IMR-90 (cell line): ENCODE measurements around the gene NLRC5. TPM values are rescaled to one million over a fixed set of nuclear protein-coding genes. Genes with fewer than 3 reads are reported as not detected.

Experiments used
- ATAC-seq: fragments of 200-7000 bp; cut with Tn5 transposase; 2 replicates; pipeline ENCODE4 v1.9.1; 2020; ENCODE audit warnings: low read depth, mild to moderate bottlenecking, moderate library complexity
- BruUV-seq: library from RNA; stranded (reverse); fragments of 400-500 nt; replicated peaks from 2 replicates; lab custom pipeline; 2021; lab: Mats Ljungman, UMichigan
- CTCF ChIA-PET: fragments of 300-600 bp; formaldehyde crosslinking; extraction: SDS; loops from one replicate; lab custom pipeline; 2021; ENCODE audit warnings: antibody characterized with exemption; lab: Yijun Ruan, JAX
- POLR2A ChIA-PET: fragments of 300-600 bp; sonication (Branson Sonifier 250); formaldehyde crosslinking; loops from one replicate; lab custom pipeline; 2022; ENCODE audit warnings: antibody characterized with exemption; ENCODE audit not compliant: unreplicated experiment; lab: Charles Lee
- DNase-seq: peaks from one replicate; pipeline ENCODE4 v3.0.0; 2013
- H2AFZ ChIP-seq: replicated peaks from 2 replicates; pipeline ENCODE3; 2013; ENCODE audit warnings: low read length, mild to moderate bottlenecking; ENCODE audit not compliant: poor library complexity
- H2AK5ac ChIP-seq: 2 replicates; pipeline ENCODE4 v1.6.1; 2013; ENCODE audit warnings: low read depth, low read length, inconsistent platforms
- H2AK9ac ChIP-seq: replicated peaks from 2 replicates; pipeline ENCODE3; 2013; ENCODE audit warnings: mild to moderate bottlenecking, low read depth, low read length, moderate library complexity; ENCODE audit not compliant: poor library complexity
- H2BK120ac ChIP-seq: 2 replicates; pipeline ENCODE4 v1.6.1; 2013; ENCODE audit warnings: low read depth, low read length, inconsistent platforms
- H2BK15ac ChIP-seq: 3 replicates; pipeline ENCODE4 v1.6.1; 2013; ENCODE audit warnings: low read depth, low read length, inconsistent platforms
- H2BK20ac ChIP-seq: 2 replicates; pipeline ENCODE4 v1.6.1; 2013; ENCODE audit warnings: low read depth, mild to moderate bottlenecking, inconsistent platforms, low read length, moderate library complexity
- H2BK5ac ChIP-seq: 2 replicates; pipeline ENCODE4 v1.6.1; 2013; ENCODE audit warnings: mild to moderate bottlenecking, low read depth, low read length, inconsistent platforms; ENCODE audit not compliant: poor library complexity, severe bottlenecking
- H3K14ac ChIP-seq: replicated peaks from 2 replicates; pipeline ENCODE4 v1.6.1; 2013; ENCODE audit warnings: low read depth, low read length, inconsistent platforms
- H3K18ac ChIP-seq: 2 replicates; pipeline ENCODE4 v1.6.1; 2013; ENCODE audit warnings: low read depth, low read length, control low read depth
- H3K23ac ChIP-seq: 2 replicates; pipeline ENCODE4 v1.6.1; 2013; ENCODE audit warnings: low read depth, low read length, inconsistent platforms
- H3K27ac ChIP-seq: 2 replicates; pipeline ENCODE4 v1.5.1; 2013; ENCODE audit warnings: mild to moderate bottlenecking, control low read depth, low read length; ENCODE audit not compliant: insufficient read depth
- H3K27me3 ChIP-seq: 2 replicates; pipeline ENCODE4 v1.6.1; 2013; ENCODE audit warnings: low read length; ENCODE audit not compliant: control insufficient read depth, insufficient read depth
- H3K36me3 ChIP-seq: 2 replicates; pipeline ENCODE4 v1.6.1; 2013; ENCODE audit warnings: low read length, mixed read lengths; ENCODE audit not compliant: control insufficient read depth, insufficient read depth
- H3K4ac ChIP-seq: 2 replicates; pipeline ENCODE4 v1.6.1; 2013; ENCODE audit warnings: low read depth, low read length, inconsistent platforms
- H3K4me1 ChIP-seq: 2 replicates; pipeline ENCODE4 v1.6.1; 2013; ENCODE audit warnings: low read length, mixed read lengths; ENCODE audit not compliant: control insufficient read depth, insufficient read depth
- H3K4me2 ChIP-seq: 2 replicates; pipeline ENCODE4 v1.6.1; 2013; ENCODE audit warnings: low read depth, mild to moderate bottlenecking, control low read depth, low read length, moderate library complexity
- H3K4me3 ChIP-seq: 2 replicates; pipeline ENCODE4 v1.5.1; 2013; ENCODE audit warnings: low read depth, mild to moderate bottlenecking, control low read depth, low read length, moderate library complexity; ENCODE audit not compliant: insufficient read depth
- H3K56ac ChIP-seq: 2 replicates; pipeline ENCODE4 v1.6.1; 2013; ENCODE audit warnings: low read length, inconsistent platforms; ENCODE audit not compliant: insufficient read depth; ENCODE audit errors: extremely low read depth
- H3K79me1 ChIP-seq, 2 experiments: 2 replicates each; pipeline ENCODE4 v1.6.1; 2013; ENCODE audit warnings: low read length in 2 of 2, inconsistent platforms in 1 of 2, low read depth in 1 of 2
- H3K9ac ChIP-seq: 2 replicates; pipeline ENCODE4 v1.6.1; 2013; ENCODE audit warnings: low read depth, low read length, control low read depth
- H3K9me1 ChIP-seq: 2 replicates; pipeline ENCODE4 v1.6.1; 2013; ENCODE audit warnings: low read length, inconsistent platforms; ENCODE audit not compliant: insufficient read depth
- H3K9me3 ChIP-seq: 2 replicates; pipeline ENCODE4 v1.6.1; 2013; ENCODE audit warnings: low read length; ENCODE audit not compliant: control insufficient read depth, insufficient read depth
- H4K20me1 ChIP-seq: 2 replicates; pipeline ENCODE4 v1.6.1; 2013; ENCODE audit warnings: low read length, inconsistent platforms; ENCODE audit not compliant: insufficient read depth
- H4K5ac ChIP-seq: 2 replicates; pipeline ENCODE4 v1.6.1; 2013; ENCODE audit warnings: mild to moderate bottlenecking, low read depth, low read length, control low read depth
- H4K8ac ChIP-seq, 2 experiments: 2 replicates each; pipeline ENCODE4 v1.6.1; 2013; ENCODE audit warnings: low read depth in 2 of 2, low read length in 2 of 2, control low read depth in 1 of 2, inconsistent platforms in 1 of 2
- H4K91ac ChIP-seq: 2 replicates; pipeline ENCODE4 v1.6.1; 2013; ENCODE audit warnings: low read depth, low read length, inconsistent platforms; ENCODE audit not compliant: insufficient read depth
- FOS ChIP-seq: fragments of 150-350 bp; IDR thresholded peaks from 2 replicates; pipeline ENCODE4 v1.6.1; 2016; ENCODE audit warnings: low read depth, low read length
- MAZ ChIP-seq: IDR thresholded peaks from 2 replicates; pipeline ENCODE4 v1.6.1; 2012; ENCODE audit warnings: low read depth, mild to moderate bottlenecking, low read length, improper control_type of control experiment, moderate library complexity, borderline replicate concordance
- MXI1 ChIP-seq: IDR thresholded peaks from 2 replicates; pipeline ENCODE4 v1.6.1; 2012; ENCODE audit warnings: low read depth, mild to moderate bottlenecking, low read length, moderate library complexity, borderline replicate concordance
- RCOR1 ChIP-seq: IDR thresholded peaks from 2 replicates; pipeline ENCODE4 v1.6.1; 2012; ENCODE audit warnings: mild to moderate bottlenecking, low read length, improper control_type of control experiment; ENCODE audit not compliant: insufficient replicate concordance
- WGBS, 2 experiments: methylation state at CpG; one replicate each; pipeline versions ENCODE4 v1.1.5 to v1.1.7; 2013; ENCODE audit warnings: missing lambda C conversion rate in 2 of 2; ENCODE audit not compliant: insufficient read length in 1 of 2; ENCODE audit errors: extremely low coverage in 2 of 2; 5-methylcytosine and 5-hydroxymethylcytosine counted together
- dilution Hi-C: fragments of 300-500 bp; cut with HindIII; formaldehyde crosslinking; loops from one replicate; pipeline ENCODE4 v1.14.3; 2018; ENCODE audit warnings: low sequenced_read_pairs; ENCODE audit not compliant: unreplicated experiment
- in situ Hi-C: fragments of 300-500 bp; cut with MboI; formaldehyde crosslinking; loops from 3 replicates; pipeline ENCODE4 v1.14.3; 2019; ENCODE audit warnings: low sequenced_read_pairs, inconsistent platforms, mixed read lengths
- intact Hi-C: fragments of 100-400 bp; cut with micrococcal nuclease; formaldehyde crosslinking; loops from 2 replicates; pipeline ENCODE4 v1.10.0; 2022
- polyA plus RNA-seq, 3 experiments: library from polyadenylated mRNA; depleted of rRNA; stranded (reverse); fragments of >200 nt; gene quantifications; 2 replicates each; pipeline ENCODE4 v1.2.3, GENCODE V29; 2012; ENCODE audit warnings: low replicate concordance in 1 of 3
- total RNA-seq: library from RNA; depleted of rRNA; stranded (reverse); fragments of >200 nt; gene quantifications from 2 replicates; pipeline ENCODE4 v1.2.3, GENCODE V29; 2012

Gene NLRC5
- total and polyA plus RNA-seq, 2 of the 4 experiments (the other 2 are of a cell fraction) = 9.1 to 14.9 TPM

DNA sequence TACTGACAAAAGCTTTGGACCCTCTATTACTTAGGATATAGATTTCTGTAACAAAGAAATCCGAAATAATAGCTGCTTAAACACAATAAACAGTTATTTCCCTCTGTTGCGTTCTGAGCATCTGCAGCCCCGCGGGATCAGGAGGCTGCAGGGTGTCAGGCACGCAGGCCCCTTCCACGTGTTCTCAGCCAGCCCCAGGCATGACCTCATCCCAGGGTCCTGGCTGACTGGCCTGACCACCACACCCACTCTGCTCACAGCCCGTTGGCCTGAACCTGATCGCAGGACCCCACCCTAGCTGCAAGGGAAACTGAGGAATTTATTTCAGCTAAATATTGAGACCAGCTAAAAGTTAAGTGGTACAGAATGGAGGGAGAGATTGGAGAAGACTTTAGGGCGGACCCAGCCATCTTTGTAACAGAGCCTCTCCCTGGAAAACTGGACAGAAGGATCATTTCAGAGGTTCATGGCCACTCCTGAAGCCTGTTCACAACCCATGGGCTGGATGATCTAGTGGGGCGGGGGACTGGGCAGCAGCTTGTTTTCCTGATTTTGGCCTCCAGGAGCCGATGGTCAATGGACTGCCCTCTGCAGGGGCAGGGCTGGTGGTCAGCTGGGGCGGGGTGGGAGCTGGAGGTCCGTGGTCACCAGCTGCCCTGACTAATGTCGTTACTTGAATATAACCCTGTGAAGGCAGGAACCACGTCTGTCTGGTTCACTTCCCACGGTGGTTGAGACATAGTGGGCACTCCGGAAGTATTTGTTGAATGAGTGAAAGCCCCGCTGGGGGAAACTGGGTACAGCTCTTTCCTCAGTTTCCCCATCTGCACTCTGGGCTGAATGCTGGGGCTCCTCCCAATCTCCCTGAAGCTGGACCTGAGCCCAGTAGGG is 16.7 kb upstream of the NLRC5 start:
- intact Hi-C loops = no loop called here

More for the DNA sequence above, 16.7 kb upstream of the NLRC5 start:
- Histone ChIP-seq H2BK5ac (no peak overlapping the region), H3K27ac (no peak overlapping the region), H3K4me3 (no peak overlapping the region), H2AK9ac (no peak overlapping the region), H3K79me1 (no peaks in the 10 kb centered on the region), H2BK20ac (no peak overlapping the region), H4K8ac (no peak overlapping the region), H3K23ac (no peak overlapping the region), H3K27me3 (peaks cover 5% of the 10 kb centered on the region; the same call in 1 of the 2 replicates), H2AK5ac (no peak overlapping the region), H2BK15ac (no peak overlapping the region), H4K20me1 (no peaks in the 10 kb centered on the region), H3K9ac (no peak overlapping the region), H3K9me3 (no peaks in the 10 kb centered on the region), H3K18ac (no peak overlapping the region), H3K4me2 (no peak overlapping the region), H2BK120ac (no peak overlapping the region), H3K56ac (no peak overlapping the region), H2AFZ (peak overlapping the region; percentile 23), H3K4ac (no peak overlapping the region), H3K4me1 (peaks cover 2% of the 10 kb centered on the region; the same call in 1 of the 2 replicates), H3K9me1 (no peaks in the 10 kb centered on the region; the same call in 1 of the 2 replicates), H3K14ac (no peak overlapping the region), H4K91ac (no peak overlapping the region), H3K36me3 (no peaks in the 10 kb centered on the region), H4K5ac (no peak overlapping the region)
- TF ChIP-seq FOS (no peak), RCOR1 (no peak), MXI1 (no peak), MAZ (no peak)
- POLR2A ChIA-PET = no interaction called here
- no TSS peak for BruUV-seq
- CTCF ChIA-PET = interaction anchor here (0.9 kb wide), 1 partner anchor 8 kb away, joined by 3 read pairs; no protein-coding TSS in a partner anchor
- dilution Hi-C loops (no loop called here), in situ Hi-C loops (no loop called here)
- WGBS, 2 experiments = 76% methylated on average over 8 of the region's 18 CpGs; no CpG with 5 or more reads in 1 of the 2 experiments
- ATAC-seq = no peak
- no peak for DNase-seq
